Esophagus muscularis mucosa (tissue), 3 donors: ENCODE data around the gene TMEM218.

Experiments
- CTCF ChIP-seq, 3 experiments: fragments of 200-600 bp in 2 of 3; fragments of 450-650 bp in 1 of 3; sonication (generic) in 2 of 3; IDR thresholded peaks; one replicate each; pipeline ENCODE4 v1.5.1; 2017 to 2019; ENCODE audit warnings: antibody characterized with exemption in 3 of 3, mild to moderate bottlenecking in 2 of 3, moderate library complexity in 1 of 3
- POLR2A ChIP-seq: fragments of 450-650 bp; IDR thresholded peaks from one replicate; pipeline ENCODE4 v1.6.1; 2017; ENCODE audit warnings: antibody characterized with exemption, moderate library complexity, mild to moderate bottlenecking, low read depth

DNA sequence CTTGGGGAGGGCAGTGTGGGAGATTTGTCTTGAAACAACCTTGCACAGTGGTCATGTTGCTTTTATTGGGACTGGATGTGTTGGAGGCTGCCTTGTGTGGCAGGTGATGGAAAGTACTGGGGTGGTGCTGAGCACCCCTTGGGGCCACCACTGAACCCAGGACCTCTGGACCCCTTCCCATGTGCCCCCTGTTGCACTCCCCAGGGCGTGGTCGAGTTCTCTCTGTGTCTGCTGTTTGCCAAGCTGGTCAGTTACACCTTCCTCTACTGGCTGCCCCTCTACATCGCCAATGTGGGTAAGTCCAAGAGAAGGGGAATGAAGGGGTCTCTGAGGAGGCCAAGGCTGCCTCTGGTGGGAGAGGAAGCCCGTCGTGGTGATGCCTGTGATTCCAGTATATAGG lies 29.4 kb downstream of the TMEM218 start:
- TF ChIP-seq CTCF (IDR thresholded peaks at IDR 0.05) (no peak), POLR2A (no peak)
